Testis (tissue), 2 donors: ENCODE results near the gene KDM3B.

Experiments used
- POLR2A ChIP-seq: fragments of 450-650 bp; IDR thresholded peaks from one replicate; pipeline ENCODE4 v1.6.1; 2017; ENCODE audit warnings: antibody characterized with exemption, mild to moderate bottlenecking, moderate library complexity
- TF ChIP-seq, protein P1 (sequence below), 3 experiments: fragments of 450-650 bp in 2 of 3; fragments of 200-600 bp in 1 of 3; sonication (generic) in 1 of 3; IDR thresholded peaks; one replicate each; pipeline ENCODE4 v1.5.1; 2016 to 2019; ENCODE audit warnings: antibody characterized with exemption in 3 of 3, mild to moderate bottlenecking in 2 of 3, moderate library complexity in 1 of 3

DNA sequence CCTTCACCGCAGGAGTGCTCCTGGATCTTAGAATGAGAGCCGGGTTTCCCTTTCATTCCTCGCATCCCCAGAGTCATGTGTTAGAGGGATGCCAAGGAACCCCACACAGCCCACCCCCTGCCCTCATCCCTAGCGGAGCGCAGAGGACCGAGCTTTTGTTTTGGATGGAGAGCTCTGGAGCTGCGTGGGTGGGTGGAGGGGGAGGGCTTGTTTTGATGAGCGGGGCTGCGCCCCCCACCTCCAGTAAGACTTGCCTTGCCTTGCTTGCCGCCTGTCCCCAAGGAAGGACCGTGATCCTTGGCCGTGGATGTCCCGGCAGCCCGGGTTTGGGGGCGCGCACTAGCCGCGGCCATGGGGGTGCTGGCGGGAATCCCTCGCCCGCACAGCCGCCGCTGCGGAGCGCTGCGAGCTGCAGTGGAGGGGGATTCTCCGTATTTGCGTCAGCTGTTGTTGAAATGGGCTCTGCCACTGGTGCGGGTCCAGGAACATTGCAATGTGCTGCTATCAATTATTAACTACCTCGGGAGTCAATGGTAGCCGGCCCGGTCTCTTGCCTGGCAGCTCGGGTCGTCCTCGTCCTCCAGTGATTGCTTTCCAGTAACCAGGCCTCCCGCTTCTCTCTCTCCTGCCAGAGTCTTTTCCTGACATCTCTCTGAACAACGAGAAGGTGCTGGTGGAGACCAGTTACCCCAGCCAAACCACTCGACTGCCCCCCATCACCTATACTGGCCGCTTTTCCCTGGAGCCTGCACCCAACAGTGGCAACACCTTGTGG lies 113.8 kb downstream of the KDM3B start:
- TF ChIP-seq, protein P1, sequence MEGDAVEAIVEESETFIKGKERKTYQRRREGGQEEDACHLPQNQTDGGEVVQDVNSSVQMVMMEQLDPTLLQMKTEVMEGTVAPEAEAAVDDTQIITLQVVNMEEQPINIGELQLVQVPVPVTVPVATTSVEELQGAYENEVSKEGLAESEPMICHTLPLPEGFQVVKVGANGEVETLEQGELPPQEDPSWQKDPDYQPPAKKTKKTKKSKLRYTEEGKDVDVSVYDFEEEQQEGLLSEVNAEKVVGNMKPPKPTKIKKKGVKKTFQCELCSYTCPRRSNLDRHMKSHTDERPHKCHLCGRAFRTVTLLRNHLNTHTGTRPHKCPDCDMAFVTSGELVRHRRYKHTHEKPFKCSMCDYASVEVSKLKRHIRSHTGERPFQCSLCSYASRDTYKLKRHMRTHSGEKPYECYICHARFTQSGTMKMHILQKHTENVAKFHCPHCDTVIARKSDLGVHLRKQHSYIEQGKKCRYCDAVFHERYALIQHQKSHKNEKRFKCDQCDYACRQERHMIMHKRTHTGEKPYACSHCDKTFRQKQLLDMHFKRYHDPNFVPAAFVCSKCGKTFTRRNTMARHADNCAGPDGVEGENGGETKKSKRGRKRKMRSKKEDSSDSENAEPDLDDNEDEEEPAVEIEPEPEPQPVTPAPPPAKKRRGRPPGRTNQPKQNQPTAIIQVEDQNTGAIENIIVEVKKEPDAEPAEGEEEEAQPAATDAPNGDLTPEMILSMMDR (IDR thresholded peaks at IDR 0.05) = peak in 1 of 3 experiments; percentile 0
- TF ChIP-seq POLR2A = no peak
